Measurements from ENCODE around the gene HDAC4.

The HDAC4 gene

DNA sequence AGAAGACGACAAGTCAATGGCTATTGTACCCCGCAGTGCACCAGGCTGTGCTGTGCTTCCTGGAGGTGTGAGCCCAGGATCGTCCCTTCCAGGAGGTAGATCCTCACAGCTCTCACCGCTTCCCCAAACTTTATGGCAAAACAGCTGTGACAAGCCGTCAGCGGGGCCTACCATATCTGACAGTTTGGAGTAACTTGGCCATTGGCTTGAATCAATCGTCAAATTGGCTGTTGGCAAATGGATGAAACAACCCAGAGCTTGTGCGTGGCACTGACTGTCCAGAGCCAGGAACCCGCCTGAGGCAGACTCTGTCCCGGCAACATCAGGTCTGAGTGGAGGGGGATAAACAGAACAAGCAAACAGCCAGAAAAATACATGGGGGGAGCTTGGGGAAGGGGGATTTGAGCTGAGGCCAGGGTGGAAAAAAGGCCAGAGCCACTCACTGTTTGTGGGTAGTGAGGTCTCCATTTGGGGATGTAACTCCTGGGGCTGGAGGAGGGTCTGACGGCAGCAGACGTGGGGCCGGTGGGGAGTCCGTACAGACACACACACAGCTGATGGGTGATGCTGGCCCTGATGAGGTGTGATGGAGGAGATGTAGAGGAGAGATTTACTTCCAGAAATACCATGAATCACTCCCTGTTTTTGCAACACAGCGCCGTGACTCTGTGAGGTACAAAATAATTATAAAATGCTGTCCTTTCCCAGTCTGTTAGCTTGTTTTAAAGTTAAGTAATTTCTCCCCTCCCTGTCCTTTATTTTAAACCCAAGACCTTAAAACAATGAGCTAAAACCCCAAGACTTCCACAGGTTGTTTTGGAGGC is 378.2 kb downstream of the HDAC4 start:
- no peak for DNase-seq (ENCODE audit: low read depth in 2 of 2, low spot score in 1 of 2)

- DNase-seq (ENCODE audit: low read depth in 2 of 2, low spot score in 1 of 2) = no peak
Measured at GRCh38 chr2:239021651-239022436, 379.0 kb downstream of the HDAC4 start.

DNA sequence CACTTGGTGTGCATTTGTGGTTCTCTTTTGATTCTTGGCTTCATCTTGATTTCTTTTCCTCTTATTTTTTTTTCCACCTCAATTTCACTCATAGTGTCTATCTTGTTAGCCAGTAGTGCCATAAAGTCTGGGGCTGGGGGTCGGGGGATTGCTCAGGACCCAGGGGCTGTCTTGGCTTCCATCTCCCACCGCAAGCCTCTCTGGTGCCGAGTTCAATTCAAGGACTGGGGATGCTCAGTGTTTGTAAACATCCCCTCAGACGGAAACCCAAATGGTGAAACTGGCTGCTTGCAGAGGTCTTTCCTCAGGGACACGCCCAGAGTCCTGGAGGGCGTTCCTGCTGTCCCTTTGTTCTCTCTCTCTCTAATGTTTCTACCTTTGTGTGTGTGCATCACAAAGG is 379.6 kb downstream of the HDAC4 start:
- DNase-seq (ENCODE audit: low read depth in 2 of 2, low spot score in 1 of 2) = no peak

DNA sequence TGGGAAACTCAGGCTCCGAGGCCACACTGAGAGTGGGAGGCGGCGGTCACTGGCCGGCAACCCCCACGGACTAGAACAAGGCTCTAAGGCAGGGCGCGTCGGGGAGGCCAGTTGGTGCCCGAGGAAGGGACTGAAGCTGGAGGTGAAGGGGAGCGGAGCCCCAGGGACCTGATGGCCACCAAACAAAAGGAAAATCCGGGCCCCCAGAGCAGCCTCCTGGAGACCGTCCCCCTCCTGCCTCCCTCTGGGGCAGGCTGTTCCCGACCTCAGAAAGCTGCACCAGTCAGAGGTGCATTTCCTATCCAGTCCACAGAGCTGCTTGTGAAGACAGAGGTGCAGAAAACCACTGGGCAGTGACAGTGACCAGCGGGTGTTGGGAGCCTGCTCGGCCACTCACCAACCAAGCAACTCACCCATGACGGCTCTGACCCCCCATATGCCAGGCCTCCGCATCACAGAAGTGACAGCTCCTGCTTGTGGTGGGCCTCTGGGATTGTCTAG is 380.2 kb downstream of the HDAC4 start:
- no peak for DNase-seq (ENCODE audit: low read depth in 2 of 2, low spot score in 1 of 2)

GRCh38 chr2:239019183-239019581 is 381.6 kb downstream of the HDAC4 start:
- DNase-seq (ENCODE audit: low read depth in 2 of 2, low spot score in 1 of 2) = no peak

- no peak for DNase-seq (ENCODE audit: low read depth in 2 of 2, low spot score in 1 of 2)
Measured at GRCh38 chr2:239018271-239019182, 382.3 kb downstream of the HDAC4 start.

- DNase-seq (ENCODE audit: low read depth in 2 of 2, low spot score in 1 of 2) = no peak
Measured at GRCh38 chr2:239017491-239018098, 383.2 kb downstream of the HDAC4 start.

- no peak for DNase-seq (ENCODE audit: low read depth in 2 of 2, low spot score in 1 of 2)
Measured at GRCh38 chr2:239015901-239016675, 384.7 kb downstream of the HDAC4 start.

GRCh38 chr2:239015218-239015900 is 385.5 kb downstream of the HDAC4 start:
- DNase-seq (ENCODE audit: low read depth in 2 of 2, low spot score in 1 of 2) = no peak

GRCh38 chr2:239014458-239015217 is 386.2 kb downstream of the HDAC4 start:
- DNase-seq (ENCODE audit: low read depth in 2 of 2, low spot score in 1 of 2) = no peak

DNA sequence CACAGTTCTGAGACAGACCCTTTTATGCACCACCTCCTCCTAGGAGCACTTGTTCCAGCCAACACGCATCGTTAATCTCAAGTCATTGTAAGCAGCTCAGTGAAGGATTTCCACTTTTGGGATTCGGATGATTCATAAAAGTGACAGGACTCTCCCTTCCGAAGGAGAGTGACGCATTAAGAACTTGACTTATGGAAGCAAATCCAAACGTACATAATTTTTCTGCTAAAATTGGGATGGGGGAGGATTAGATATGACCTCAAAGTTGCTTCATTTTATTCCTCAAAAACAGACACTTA is 387.2 kb downstream of the HDAC4 start:
- no peak for DNase-seq (ENCODE audit: low read depth in 2 of 2, low spot score in 1 of 2)

DNA sequence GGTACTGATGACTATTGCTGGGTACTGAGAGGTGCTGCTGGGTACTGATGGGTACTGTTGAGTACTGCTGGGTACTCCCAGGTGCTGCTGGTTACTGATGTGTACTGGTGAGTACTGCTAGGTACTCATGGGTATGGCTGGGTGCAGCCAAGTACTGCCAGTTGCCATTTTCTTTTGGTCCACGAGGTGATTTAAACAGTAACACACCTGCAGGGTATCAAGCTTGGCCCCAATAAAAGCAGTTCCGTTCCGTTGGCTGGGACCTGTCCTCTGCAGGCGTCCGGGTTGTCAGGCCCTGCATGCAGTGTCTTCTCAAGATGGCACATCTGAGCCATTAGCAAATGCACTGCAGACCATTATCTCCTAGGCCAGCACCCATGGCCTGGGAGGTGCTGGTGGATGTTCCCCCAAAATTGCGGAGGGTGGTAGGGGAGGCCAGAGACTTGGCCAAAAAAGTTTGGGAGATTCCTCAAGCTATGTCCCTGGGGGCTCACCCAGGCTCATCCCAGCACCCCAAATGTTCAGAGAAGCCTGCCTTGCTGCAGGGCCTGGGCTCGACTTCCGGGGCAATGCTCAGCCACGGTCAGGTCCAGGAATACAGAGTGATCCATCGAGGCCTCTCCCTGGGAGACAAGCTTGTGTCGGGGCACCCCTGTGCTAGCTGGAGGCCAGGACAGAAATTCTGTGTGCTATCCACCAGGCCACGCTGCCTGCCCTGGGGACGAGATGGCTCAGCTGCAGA is 387.7 kb downstream of the HDAC4 start:
- no peak for DNase-seq (ENCODE audit: low read depth in 2 of 2, low spot score in 1 of 2)

DNA sequence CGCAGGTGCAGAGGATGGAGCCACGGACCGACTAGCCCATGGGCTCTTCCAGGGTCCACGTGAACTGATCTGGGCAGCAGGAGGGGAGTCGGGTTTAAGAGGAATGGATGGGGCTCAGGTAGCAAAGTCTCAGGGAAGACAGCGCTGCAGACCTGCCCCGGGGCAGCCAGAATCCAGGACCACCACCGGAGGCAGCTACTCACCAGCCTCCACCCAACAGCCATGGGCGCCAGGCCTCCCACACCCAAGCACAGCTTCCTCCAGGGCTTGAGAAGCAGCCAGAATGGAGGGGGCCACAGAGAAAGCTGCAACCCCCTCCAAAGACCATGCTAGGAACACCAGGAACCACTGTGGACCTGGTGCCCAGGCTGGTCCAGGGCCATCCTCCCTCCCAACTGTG is 388.6 kb downstream of the HDAC4 start:
- DNase-seq (ENCODE audit: low read depth in 2 of 2, low spot score in 1 of 2) = no peak

GRCh38 chr2:239009589-239009961 is 391.2 kb downstream of the HDAC4 start:
- DNase-seq (ENCODE audit: low read depth in 2 of 2, low spot score in 1 of 2) = no peak

GRCh38 chr2:239008677-239009588 is 391.9 kb downstream of the HDAC4 start:
- DNase-seq (ENCODE audit: low read depth in 2 of 2, low spot score in 1 of 2) = no peak

DNA sequence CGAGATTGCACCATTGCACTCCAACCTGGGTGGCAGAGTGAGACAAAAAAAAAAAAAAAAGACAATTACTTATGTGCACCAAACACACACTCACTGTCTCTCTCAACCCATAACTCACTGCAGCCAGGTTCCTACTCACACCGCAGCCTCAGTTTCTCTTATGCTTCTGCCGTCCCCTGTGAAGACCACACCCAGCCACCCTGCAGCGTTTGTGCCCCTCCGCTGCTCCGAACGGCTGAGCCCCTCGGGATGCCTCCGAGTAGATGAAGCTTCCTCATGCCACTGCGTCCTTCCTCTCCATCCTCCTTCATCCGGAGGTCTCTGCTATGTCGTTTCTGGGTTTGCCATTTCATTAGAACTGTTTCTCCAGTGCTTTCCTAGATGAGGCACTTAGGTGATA is 392.8 kb downstream of the HDAC4 start:
- DNase-seq (ENCODE audit: low read depth in 2 of 2, low spot score in 1 of 2) = no peak

- no peak for DNase-seq (ENCODE audit: low read depth in 2 of 2, low spot score in 1 of 2)
Measured at GRCh38 chr2:239006622-239007285, 394.1 kb downstream of the HDAC4 start.
